DMS 273 (cell line): ENCODE measurements around the gene SERPINC1.
"Not testable (repeated sequence)": the region's sequence is repeated elsewhere in the genome, so short reads cannot be mapped to it uniquely, and the experiment has no call there.

Experiments used
- DNase-seq: peaks from one replicate; lab custom pipeline; 2025; ENCODE audit not compliant: unreplicated experiment; lab: John Stamatoyannopoulos, UW

SERPINC1 gene

GRCh38 chr1:173893611-173894010 is 23.5 kb downstream of the SERPINC1 start:
- DNase-seq = no peak

GRCh38 chr1:173889885-173890284 is 27.2 kb downstream of the SERPINC1 start:
- DNase-seq = no peak

- no peak for DNase-seq
Observed at GRCh38 chr1:173888749-173889148, 28.4 kb downstream of the SERPINC1 start.

GRCh38 chr1:173887627-173888026 is 29.5 kb downstream of the SERPINC1 start:
- DNase-seq = no peak

GRCh38 chr1:173886746-173887611 is 30.1 kb downstream of the SERPINC1 start:
- no peak for DNase-seq

- DNase-seq = no peak
Observed at GRCh38 chr1:173884701-173885100, 32.4 kb downstream of the SERPINC1 start.

GRCh38 chr1:173881117-173881516 is 36.0 kb downstream of the SERPINC1 start:
- not testable (repeated sequence) for DNase-seq

- no peak for DNase-seq
Observed at GRCh38 chr1:173878251-173878650, 38.9 kb downstream of the SERPINC1 start.

GRCh38 chr1:173876732-173877131 is 40.4 kb downstream of the SERPINC1 start:
- DNase-seq = no peak

- no peak for DNase-seq
Observed at GRCh38 chr1:173871500-173871899, 45.6 kb downstream of the SERPINC1 start.

- no peak for DNase-seq
Observed at GRCh38 chr1:173871091-173871490, 46.0 kb downstream of the SERPINC1 start.

GRCh38 chr1:173870252-173871075 is 46.7 kb downstream of the SERPINC1 start:
- no peak for DNase-seq

GRCh38 chr1:173869021-173869359 is 48.1 kb downstream of the SERPINC1 start:
- no peak for DNase-seq

- DNase-seq = peak; percentile 96
Observed at GRCh38 chr1:173868266-173869020, 48.7 kb downstream of the SERPINC1 start, which contains the start of gene ZBTB37. TSS of gene ZBTB37 (plus strand) at chr1:173868380. CDS start at chr1:173870226, 1,846 bp downstream.

GRCh38 chr1:173867753-173868265 is 49.3 kb downstream of the SERPINC1 start, which contains the start of gene GAS5:
TSS of gene GAS5 (minus strand) at chr1:173867989.
- peak; percentile 100 for DNase-seq

- DNase-seq = no peak
Observed at GRCh38 chr1:173867141-173867752, 49.9 kb downstream of the SERPINC1 start.

GRCh38 chr1:173866413-173867115 is 50.6 kb downstream of the SERPINC1 start:
- DNase-seq = peak; percentile 33

GRCh38 chr1:173865468-173866164 is 51.5 kb downstream of the SERPINC1 start:
- DNase-seq = peak; percentile 47

GRCh38 chr1:173864179-173864867 is 52.8 kb downstream of the SERPINC1 start:
- peak; percentile 37 for DNase-seq
